A549 (cell line): ENCODE results near the gene ATP8B2.

ENCODE experiments used
- MAX ChIP-seq: IDR thresholded peaks from 2 replicates; pipeline ENCODE4 v1.6.1; 2012
- NR3C1 ChIP-seq: fragments of >200 bp; sonication (Bioruptor Twin); formaldehyde crosslinking; IDR thresholded peaks from 3 replicates; pipeline ENCODE4 v1.6.1; 2017
- RCOR1 ChIP-seq: fragments of 150-350 bp; IDR thresholded peaks from 2 replicates; pipeline ENCODE4 v1.6.1; 2014; ENCODE audit warnings: antibody characterized with exemption, low read length, low read depth
- REST ChIP-seq: fragments of 200-600 bp; sonication (generic); IDR thresholded peaks from 2 replicates; pipeline ENCODE4 v1.6.1; 2016; ENCODE audit warnings: antibody characterized with exemption, mild to moderate bottlenecking, moderate library complexity
- RFX5 ChIP-seq: fragments of 450-650 bp; IDR thresholded peaks from 2 replicates; pipeline ENCODE4 v1.7.1; 2014; ENCODE audit warnings: antibody characterized with exemption, mild to moderate bottlenecking, moderate library complexity
- RNF2 ChIP-seq: fragments of 200-600 bp; sonication (generic); IDR thresholded peaks from 2 replicates; pipeline ENCODE4 v1.6.1; 2016; ENCODE audit warnings: low read depth, mild to moderate bottlenecking, antibody characterized with exemption, moderate library complexity, borderline replicate concordance
- SMC3 ChIP-seq: fragments of >200 bp; sonication (Bioruptor Twin); formaldehyde crosslinking; IDR thresholded peaks from 3 replicates; pipeline ENCODE4 v1.6.1; 2018; ENCODE audit warnings: inconsistent platforms
- ZFP36 ChIP-seq: fragments of 450-650 bp; IDR thresholded peaks from 2 replicates; pipeline ENCODE4 v1.6.1; 2014; ENCODE audit warnings: borderline replicate concordance; ENCODE audit not compliant: partially characterized antibody
- ZSCAN20 ChIP-seq: fragments of 250-450 bp; sonication (Bioruptor Pico); IDR thresholded peaks from 2 replicates; pipeline ENCODE4 v1.8.0; 2022; ENCODE audit warnings: mild to moderate bottlenecking, moderate library complexity
- TF ChIP-seq, protein P1 (sequence below): fragments of >200 bp; sonication (Bioruptor Twin); formaldehyde crosslinking; IDR thresholded peaks from 3 replicates; pipeline ENCODE4 v1.5.1; 2016

- TF ChIP-seq ZSCAN20 = no peak
- no peak for TF ChIP-seq MAX
- TF ChIP-seq, protein P1, sequence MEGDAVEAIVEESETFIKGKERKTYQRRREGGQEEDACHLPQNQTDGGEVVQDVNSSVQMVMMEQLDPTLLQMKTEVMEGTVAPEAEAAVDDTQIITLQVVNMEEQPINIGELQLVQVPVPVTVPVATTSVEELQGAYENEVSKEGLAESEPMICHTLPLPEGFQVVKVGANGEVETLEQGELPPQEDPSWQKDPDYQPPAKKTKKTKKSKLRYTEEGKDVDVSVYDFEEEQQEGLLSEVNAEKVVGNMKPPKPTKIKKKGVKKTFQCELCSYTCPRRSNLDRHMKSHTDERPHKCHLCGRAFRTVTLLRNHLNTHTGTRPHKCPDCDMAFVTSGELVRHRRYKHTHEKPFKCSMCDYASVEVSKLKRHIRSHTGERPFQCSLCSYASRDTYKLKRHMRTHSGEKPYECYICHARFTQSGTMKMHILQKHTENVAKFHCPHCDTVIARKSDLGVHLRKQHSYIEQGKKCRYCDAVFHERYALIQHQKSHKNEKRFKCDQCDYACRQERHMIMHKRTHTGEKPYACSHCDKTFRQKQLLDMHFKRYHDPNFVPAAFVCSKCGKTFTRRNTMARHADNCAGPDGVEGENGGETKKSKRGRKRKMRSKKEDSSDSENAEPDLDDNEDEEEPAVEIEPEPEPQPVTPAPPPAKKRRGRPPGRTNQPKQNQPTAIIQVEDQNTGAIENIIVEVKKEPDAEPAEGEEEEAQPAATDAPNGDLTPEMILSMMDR = no peak
- TF ChIP-seq RFX5 = no peak
- TF ChIP-seq REST = no peak
- TF ChIP-seq RNF2 = no peak
- no peak for TF ChIP-seq RCOR1
- TF ChIP-seq ZFP36 = no peak
- TF ChIP-seq NR3C1 = no peak
- TF ChIP-seq SMC3 = no peak
Measured at GRCh38 chr1:154386643-154387352, 61.5 kb downstream of the ATP8B2 start.
